Measurements from ENCODE around the gene SPPL2B. TPM values are rescaled to one million over a fixed set of nuclear protein-coding genes. Genes with fewer than 3 reads are reported as not detected.
"Not testable (repeated sequence)": the region's sequence is repeated elsewhere in the genome, so short reads cannot be mapped to it uniquely, and the experiment has no call there.

SPPL2B gene
- total and polyA plus RNA-seq, 7 donors: 11.4 to 38.0 (median 22.1) TPM

DNA sequence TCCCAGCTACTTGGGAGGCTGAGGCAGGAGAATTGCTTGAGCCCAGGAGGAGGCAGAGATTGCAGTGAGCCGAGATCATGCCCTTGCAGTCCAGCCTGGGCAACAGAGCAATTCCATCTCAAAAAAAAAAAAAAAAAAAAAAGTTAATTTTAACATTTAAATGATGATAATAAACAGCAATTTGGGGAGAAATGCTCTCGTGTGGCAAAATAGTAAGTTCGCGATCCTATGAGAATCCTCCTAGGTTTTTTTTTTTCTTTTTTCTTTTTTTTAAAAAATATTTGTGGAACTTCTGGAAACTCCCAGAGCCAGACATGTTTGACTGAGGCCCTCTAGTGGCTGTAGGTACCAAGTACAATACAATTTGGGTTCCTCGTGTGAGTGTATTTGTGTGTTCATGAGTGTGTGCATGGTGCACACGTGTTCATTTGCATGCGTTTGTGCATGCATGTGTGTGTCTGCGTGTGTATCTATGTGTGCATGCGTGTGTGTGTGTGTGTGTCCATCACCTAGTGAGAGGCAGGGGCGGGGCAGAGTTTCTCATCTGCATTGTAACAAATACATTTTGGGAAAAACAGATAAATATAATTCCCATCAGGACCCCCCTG is 62.7 kb downstream of the SPPL2B start:
- H3K4me1 ChIP-seq: no peaks in the 10 kb centered on the region
- peak; percentile 71 for TF ChIP-seq CTCF (IDR thresholded peaks at IDR 0.05)
- 6 to 9% (median 6%) methylated on average over 10 of the region's 10 CpGs for WGBS, 3 donors
- ATAC-seq: peak; percentile 64 to 80 (median 72)
- H3K27ac ChIP-seq: no peak overlapping the region
- H3K4me3 ChIP-seq: no peak overlapping the region
- H3K36me3 ChIP-seq (ENCODE audit: insufficient read depth in 1 of 2, low read depth in 1 of 2): no peaks in the 10 kb centered on the region
- intact Hi-C loops (cut with DNase I): loop anchor here (5.0 to 10.0 kb wide), 2 partner anchors 154 to 236 kb away; partner anchors contain the start of genes AP3D1 (in 2 of the 2), PLEKHJ1 (in 1 of the 2) and SF3A2 (in 1 of the 2)
- H3K27me3 ChIP-seq (ENCODE audit: insufficient read depth in 3 of 3, low read length in 2 of 3): peaks cover 0 to 5% (median 0%) of the 10 kb centered on the region in 3 donors
- no peak for DNase-seq
- no peaks in the 10 kb centered on the region for H3K9me3 ChIP-seq

DNA sequence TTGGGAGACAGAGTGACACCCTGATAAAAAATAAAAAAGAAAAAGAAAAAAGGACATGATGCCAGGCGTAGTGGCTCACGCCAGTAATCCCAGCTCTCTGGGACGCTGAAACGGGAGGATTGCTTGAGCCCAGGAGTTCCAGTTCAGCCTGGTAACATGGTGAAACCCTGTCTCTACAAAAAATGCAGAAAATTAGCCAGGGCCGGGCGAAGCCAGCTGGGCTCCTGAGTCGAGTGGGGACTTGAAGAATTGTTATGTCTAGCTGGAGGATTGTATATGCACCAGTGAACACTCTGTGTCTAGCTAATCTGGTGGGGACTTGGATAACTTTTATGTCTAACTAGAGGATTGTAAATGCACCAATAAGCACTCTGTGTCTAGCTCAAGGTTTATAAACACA is 63.9 kb downstream of the SPPL2B start:
- no peak for ATAC-seq
- peaks cover 0 to 5% (median 0%) of the 10 kb centered on the region in 3 donors for H3K27me3 ChIP-seq (ENCODE audit: insufficient read depth in 3 of 3, low read length in 2 of 3)
- no peak for TF ChIP-seq CTCF (IDR thresholded peaks at IDR 0.05)
- H3K36me3 ChIP-seq (ENCODE audit: insufficient read depth in 1 of 2, low read depth in 1 of 2): no peaks in the 10 kb centered on the region
- H3K9me3 ChIP-seq: no peaks in the 10 kb centered on the region
- H3K4me3 ChIP-seq: no peak overlapping the region
- H3K27ac ChIP-seq: no peak overlapping the region
- no peak for DNase-seq
- no peaks in the 10 kb centered on the region for H3K4me1 ChIP-seq
- WGBS, 3 donors: 28 to 48% (median 34%) methylated on average over 7 of the region's 7 CpGs
- intact Hi-C loops (cut with DNase I): loop anchor here (2.0 to 10.0 kb wide), 3 partner anchors 118 to 238 kb away; partner anchors contain the start of genes AP3D1 (in 2 of the 2), PLEKHJ1 (in 1 of the 2) and SF3A2 (in 1 of the 2)

DNA sequence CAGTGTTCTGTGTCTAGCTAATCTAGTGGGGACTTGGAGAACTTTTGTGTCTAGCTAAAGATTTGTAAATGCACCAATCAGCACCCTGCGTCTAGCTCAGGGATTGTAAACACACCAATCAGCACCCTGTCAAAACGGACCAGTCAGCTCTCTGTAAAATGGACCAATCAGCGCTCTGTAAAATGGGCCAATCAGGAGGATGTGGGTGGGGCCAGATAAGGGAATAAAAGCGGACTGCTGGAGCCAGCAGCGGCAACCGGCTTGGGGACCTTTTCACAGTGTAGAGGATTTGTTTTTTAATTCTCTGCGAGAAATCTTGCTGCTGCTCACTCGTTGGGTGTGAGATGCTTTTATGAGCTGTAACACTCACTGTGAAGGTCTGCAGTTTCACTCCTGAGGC is 64.4 kb downstream of the SPPL2B start:
- H3K27me3 ChIP-seq (ENCODE audit: insufficient read depth in 3 of 3, low read length in 2 of 3); H3K9me3 ChIP-seq; ATAC-seq: not testable (repeated sequence)

GRCh38 chr19:2394054-2394441 is 65.6 kb downstream of the SPPL2B start:
- Histone ChIP-seq H3K4me3 (no peak overlapping the region), H3K36me3 (ENCODE audit: insufficient read depth in 1 of 2, low read depth in 1 of 2) (no peaks in the 10 kb centered on the region), H3K9me3 (no peaks in the 10 kb centered on the region), H3K27ac (no peak overlapping the region), H3K27me3 (ENCODE audit: insufficient read depth in 3 of 3, low read length in 2 of 3) (no peaks in the 10 kb centered on the region), H3K4me1 (no peaks in the 10 kb centered on the region)
- DNase-seq (no peak), ATAC-seq (no peak)
- intact Hi-C loops (cut with DNase I): loop anchor here (5.0 to 10.0 kb wide), 2 partner anchors 157 to 239 kb away; partner anchors contain the start of genes AP3D1 (in 2 of the 2), PLEKHJ1 (in 1 of the 2) and SF3A2 (in 1 of the 2)
- WGBS, 3 donors: 68 to 84% (median 76%) methylated on average over 8 of the region's 8 CpGs
- TF ChIP-seq CTCF (IDR thresholded peaks at IDR 0.05): no peak

More for the DNA sequence above, 64.4 kb downstream of the SPPL2B start:
- DNase-seq; H3K27ac ChIP-seq; H3K4me1 ChIP-seq; H3K4me3 ChIP-seq; H3K36me3 ChIP-seq (ENCODE audit: insufficient read depth in 1 of 2, low read depth in 1 of 2): not testable (repeated sequence)
- intact Hi-C loops (cut with DNase I): loop anchor here (2.0 to 10.0 kb wide), 3 partner anchors 118 to 238 kb away; partner anchors contain the start of genes AP3D1 (in 2 of the 2), PLEKHJ1 (in 1 of the 2) and SF3A2 (in 1 of the 2)
- WGBS, 3 donors: 69 to 78% (median 72%) methylated on average over 8 of the region's 8 CpGs

GRCh38 chr19:2394442-2395292 is 66.2 kb downstream of the SPPL2B start:
- H3K27me3 ChIP-seq (ENCODE audit: insufficient read depth in 3 of 3, low read length in 2 of 3): no peaks in the 10 kb centered on the region
- no peak for TF ChIP-seq CTCF (IDR thresholded peaks at IDR 0.05)
- peak in 1 of 4 donors; percentile 36 for ATAC-seq
- H3K4me1 ChIP-seq: no peaks in the 10 kb centered on the region
- no peak overlapping the region for H3K27ac ChIP-seq
- no peak for DNase-seq
- intact Hi-C loops (cut with DNase I): loop anchor here (5.0 to 10.0 kb wide), 2 partner anchors 157 to 240 kb away; partner anchors contain the start of genes AP3D1 (in 2 of the 2), PLEKHJ1 (in 1 of the 2) and SF3A2 (in 1 of the 2)
- no peaks in the 10 kb centered on the region for H3K36me3 ChIP-seq (ENCODE audit: insufficient read depth in 1 of 2, low read depth in 1 of 2)
- H3K9me3 ChIP-seq: no peaks in the 10 kb centered on the region
- WGBS, 3 donors: 52 to 66% (median 54%) methylated on average over 27 of the region's 27 CpGs
- H3K4me3 ChIP-seq: no peak overlapping the region

DNA sequence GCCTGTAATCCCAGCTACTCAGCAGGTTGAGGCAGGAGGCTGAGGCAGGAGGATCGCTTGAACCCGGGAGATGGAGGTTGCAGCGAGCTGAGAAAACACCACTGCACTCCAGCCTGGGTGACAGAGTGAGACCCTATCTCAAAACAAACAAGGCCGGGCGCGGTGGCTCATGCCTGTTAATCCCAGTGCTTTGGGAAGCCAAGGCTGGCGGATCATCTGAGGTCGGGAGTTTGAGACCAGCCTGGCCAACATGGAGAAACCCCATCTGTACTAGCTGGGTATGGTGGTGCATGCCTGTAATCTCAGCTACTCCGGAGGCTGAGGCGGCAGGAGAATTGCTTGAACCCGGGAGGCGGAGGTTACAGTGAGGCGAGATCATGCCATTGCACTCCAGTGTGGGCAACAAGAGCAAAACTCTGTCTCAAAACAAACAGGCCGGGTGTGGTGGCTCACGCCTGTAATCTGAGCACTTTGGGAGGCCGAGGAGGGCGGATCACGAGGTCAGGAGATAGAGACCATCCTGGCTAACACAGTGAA is 66.9 kb downstream of the SPPL2B start:
- intact Hi-C loops (cut with DNase I): loop anchor here (10.0 kb wide), 1 partner anchor 241 kb away; the partner anchor contains the start of gene AP3D1 (in 2 of the 2)
- not testable (repeated sequence) for H3K4me1 ChIP-seq; H3K27ac ChIP-seq; H3K36me3 ChIP-seq (ENCODE audit: insufficient read depth in 1 of 2, low read depth in 1 of 2); H3K9me3 ChIP-seq; DNase-seq; H3K4me3 ChIP-seq; H3K27me3 ChIP-seq (ENCODE audit: insufficient read depth in 3 of 3, low read length in 2 of 3)
- peak in 1 of 4 donors; percentile 14 for ATAC-seq
- 75 to 88% (median 79%) methylated on average over 18 of the region's 18 CpGs for WGBS, 3 donors

- intact Hi-C loops (cut with DNase I): loop anchor here (10.0 kb wide), 1 partner anchor 242 kb away; the partner anchor contains the start of gene AP3D1 (in 2 of the 2)
- ATAC-seq, H3K9me3 ChIP-seq: not testable (repeated sequence)
Observed at GRCh38 chr19:2397173-2397572, 68.7 kb downstream of the SPPL2B start.

More at GRCh38 chr19:2397173-2397572, 68.7 kb downstream of the SPPL2B start:
- 93 to 94% (median 93%) methylated on average over 7 of the region's 7 CpGs for WGBS, 3 donors
- not testable (repeated sequence) for H3K36me3 ChIP-seq (ENCODE audit: insufficient read depth in 1 of 2, low read depth in 1 of 2); H3K4me1 ChIP-seq; DNase-seq; H3K4me3 ChIP-seq; H3K27me3 ChIP-seq (ENCODE audit: insufficient read depth in 3 of 3, low read length in 2 of 3); H3K27ac ChIP-seq
